A673 (cell line): ENCODE results near the gene ABCG1.

Source experiments
- CTCF ChIP-seq: fragments of 300-800, 200-600 bp; sonication (generic); conservative IDR thresholded peaks from 2 replicates; pipeline ENCODE4 v1.5.1; 2017; ENCODE audit warnings: low read depth, mild to moderate bottlenecking, antibody characterized with exemption, low read length, moderate library complexity, mixed read lengths
- EZH2 ChIP-seq: fragments of 200-600 bp; sonication (generic); IDR thresholded peaks from 2 replicates; pipeline ENCODE4 v1.6.1; 2017; ENCODE audit warnings: borderline replicate concordance, low read depth, mild to moderate bottlenecking, mixed read lengths, antibody characterized with exemption, low read length; ENCODE audit not compliant: poor library complexity, severe bottlenecking

GRCh38 chr21:42262831-42263231, 43.9 kb downstream of the ABCG1 start:
- no peak for TF ChIP-seq EZH2
- TF ChIP-seq CTCF, result no peak
